GM18511 (cell line): Measurements from ENCODE around the gene CADPS.
A peak's percentile ranks its signal among the peaks of the same experiment; 100 is the strongest.
"Not testable (repeated sequence)": the region's sequence is repeated elsewhere in the genome, so short reads cannot be mapped to it uniquely, and the experiment has no call there.

Source experiments
- ATAC-seq: cut with Tn5 transposase; IDR thresholded peaks from one replicate; pipeline ENCODE4 v1.9.1; 2021; ENCODE audit warnings: mild to moderate bottlenecking, moderate library complexity; ENCODE audit not compliant: unreplicated experiment

CADPS gene

DNA sequence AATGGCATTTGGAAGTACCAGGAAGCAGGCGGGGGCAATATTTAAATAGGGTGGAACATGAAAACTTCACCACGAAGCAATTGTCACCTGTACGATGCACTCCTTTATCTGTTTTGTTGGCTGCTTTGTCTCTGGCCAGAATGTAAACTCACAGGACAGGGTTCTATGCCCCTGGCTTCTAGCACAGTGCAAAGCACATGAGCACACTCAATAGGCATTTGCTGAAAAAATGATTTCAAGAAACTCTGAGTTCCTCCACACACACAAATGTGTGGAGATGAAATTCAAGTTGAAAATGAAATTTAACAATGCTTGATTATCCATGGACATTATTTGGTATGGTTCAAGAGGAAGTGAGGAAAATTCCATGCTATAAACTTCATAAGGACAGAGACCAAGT, 272.2 kb downstream of the CADPS start:
- ATAC-seq = no peak

DNA sequence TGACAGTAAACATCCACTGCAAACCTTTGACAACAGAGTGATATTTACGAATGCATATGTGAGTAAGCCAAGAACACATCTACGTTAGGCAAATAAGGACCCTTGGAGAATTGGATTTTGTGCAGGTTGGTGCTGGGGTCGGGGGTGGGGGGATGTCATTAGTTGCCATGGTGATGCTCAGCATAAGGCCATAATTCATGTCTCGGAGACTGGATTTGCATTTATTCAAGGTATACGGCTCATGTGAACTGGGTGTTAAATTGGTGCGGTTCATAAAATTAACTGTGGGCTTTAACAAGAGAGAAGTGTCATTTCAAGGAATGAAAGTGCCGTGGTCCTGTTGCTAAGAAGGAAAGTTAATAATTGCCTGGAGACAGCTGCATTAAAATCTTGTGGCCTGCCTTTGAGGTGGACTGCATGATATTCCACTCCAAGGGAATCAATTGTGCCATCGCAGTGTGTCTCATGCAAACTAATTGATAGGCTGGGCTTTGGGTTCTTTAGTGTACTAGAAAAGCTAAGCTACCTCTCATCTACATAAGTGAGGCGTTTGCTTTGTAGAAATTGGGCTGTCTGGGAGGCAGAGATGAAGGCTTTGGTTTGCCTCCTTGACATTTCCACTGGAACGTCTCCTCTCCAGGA, 273.0 kb downstream of the CADPS start:
- ATAC-seq = no peak

DNA sequence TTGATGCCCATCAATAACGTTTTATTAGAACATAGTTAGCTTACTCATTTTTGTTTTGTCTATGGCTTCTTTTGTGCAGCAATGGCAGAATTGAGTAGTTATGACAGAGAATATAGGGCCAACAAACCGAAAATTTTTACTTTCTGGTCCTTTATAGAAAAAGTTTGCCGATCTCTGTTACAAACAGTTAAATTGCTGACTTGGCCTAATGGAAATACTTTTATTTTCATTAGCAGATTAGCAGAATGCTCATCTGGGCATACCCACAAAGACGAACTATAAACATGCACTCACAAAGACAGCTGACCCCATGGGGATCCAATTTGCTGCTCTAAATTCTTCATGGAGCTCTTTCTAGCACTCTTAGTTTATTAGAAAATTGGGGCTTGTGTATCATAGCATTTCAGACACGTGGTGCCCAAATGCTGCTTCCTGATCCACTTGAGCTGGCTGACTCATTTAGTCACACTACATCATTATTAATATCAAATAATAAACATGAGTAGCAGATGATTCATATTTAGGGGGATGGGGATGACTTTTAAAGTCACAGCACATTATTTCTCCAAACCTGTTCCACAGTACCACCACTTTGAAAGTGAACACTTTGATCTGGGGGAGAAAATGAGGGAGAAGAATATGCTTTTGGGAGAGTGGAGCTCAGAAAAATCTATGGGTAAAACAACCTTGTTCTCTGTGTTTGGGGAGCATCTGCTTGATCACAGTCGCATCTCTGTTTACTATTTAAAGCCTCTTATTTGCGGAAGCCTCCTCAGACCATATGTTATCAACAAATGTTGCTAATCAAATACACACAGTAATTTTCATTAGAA, 273.8 kb downstream of the CADPS start:
- ATAC-seq = no peak

GRCh38 chr3:62600033-62600432, 275.2 kb downstream of the CADPS start:
- no peak for ATAC-seq

- no peak for ATAC-seq
These were observed 277.7 kb downstream of the CADPS start for GRCh38 chr3:62597491-62597890.

DNA sequence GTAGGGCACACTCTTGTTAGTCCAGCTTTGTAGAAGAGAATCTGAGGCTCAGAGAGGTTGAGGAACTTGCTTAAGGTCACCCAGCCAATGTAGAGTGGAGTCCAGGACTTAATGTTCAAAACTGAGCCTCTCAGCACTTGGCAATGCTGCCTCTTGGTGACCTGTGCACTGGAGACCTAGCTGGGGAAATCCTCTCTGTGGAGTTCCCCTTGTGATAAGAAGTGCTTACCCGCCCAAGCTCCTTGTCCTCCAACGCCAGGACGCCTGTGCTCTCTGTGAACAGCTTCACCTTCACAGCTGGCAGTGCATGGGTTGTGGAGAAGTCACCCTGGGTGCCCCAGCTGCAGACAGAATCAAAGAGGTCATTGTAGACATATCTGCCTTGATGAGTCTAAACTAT, 282.8 kb downstream of the CADPS start:
- ATAC-seq = peak; percentile 59

- ATAC-seq = no peak
These were observed 286.1 kb downstream of the CADPS start for GRCh38 chr3:62589078-62589477.

GRCh38 chr3:62587579-62588031, 287.6 kb downstream of the CADPS start:
- ATAC-seq = no peak

GRCh38 chr3:62587169-62587568, 288.0 kb downstream of the CADPS start:
- no peak for ATAC-seq

DNA sequence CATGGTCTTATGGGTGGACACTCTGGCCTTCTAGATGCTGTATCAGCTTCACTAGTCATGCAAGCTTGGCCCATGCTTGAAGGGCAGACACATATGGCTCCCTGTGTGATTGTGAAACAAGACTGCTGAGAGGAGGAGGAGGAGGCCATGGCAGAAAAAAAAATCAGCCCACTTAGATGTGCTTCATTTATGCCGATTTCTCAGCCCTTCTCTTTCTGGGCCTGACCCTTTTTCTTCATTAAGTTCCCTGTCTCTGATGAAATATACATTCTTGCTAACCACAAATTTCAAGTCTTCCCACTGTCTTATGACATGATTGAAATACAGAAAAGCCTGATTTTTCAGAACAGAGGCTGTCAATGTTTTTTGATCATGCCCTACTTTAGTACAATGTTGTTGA, 288.9 kb downstream of the CADPS start:
- ATAC-seq = no peak

GRCh38 chr3:62585861-62586260, 289.4 kb downstream of the CADPS start:
- no peak for ATAC-seq

DNA sequence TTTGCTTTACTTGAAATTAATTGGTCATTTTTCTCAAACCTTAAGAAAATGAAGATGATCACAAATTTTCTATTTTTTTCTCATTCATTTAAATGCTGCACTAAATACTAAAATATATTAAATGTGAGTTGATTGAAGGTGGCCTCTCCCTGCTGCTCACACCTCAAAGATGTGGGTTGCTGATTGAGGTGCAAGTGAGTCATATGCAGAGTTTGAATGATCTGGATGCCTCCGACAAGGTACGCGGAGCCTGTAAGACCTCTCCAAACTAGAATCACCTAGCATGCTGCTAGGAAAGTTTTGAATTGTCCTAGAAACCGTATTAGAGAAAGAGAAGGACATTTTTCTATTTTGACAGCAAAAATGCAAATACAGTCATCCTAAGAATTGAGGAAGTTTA, 290.6 kb downstream of the CADPS start:
- no peak for ATAC-seq

- no peak for ATAC-seq
These were observed 292.6 kb downstream of the CADPS start for GRCh38 chr3:62582495-62583172.

- ATAC-seq = not testable (repeated sequence)
These were observed 294.7 kb downstream of the CADPS start for GRCh38 chr3:62580485-62580884.

DNA sequence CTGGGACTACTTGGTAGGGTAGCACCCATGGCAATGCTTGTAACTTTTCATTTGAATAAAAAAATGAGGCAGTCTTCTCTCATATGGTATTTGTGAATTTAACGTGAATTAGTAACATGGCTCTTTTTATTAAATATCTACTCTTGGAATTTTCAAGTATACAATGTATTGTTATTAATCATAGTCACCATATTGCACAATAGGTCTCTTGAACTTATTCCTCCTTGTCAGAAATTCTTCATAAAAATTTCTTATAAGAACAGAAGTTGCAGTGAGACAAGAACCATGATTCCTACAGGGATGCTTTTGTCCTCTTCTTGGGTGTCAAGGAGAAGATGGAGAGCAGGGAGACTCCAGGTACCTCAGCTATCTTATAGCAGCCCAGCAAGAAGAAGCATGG, 298.1 kb downstream of the CADPS start:
- no peak for ATAC-seq

GRCh38 chr3:62574266-62574898, 300.8 kb downstream of the CADPS start:
- no peak for ATAC-seq

DNA sequence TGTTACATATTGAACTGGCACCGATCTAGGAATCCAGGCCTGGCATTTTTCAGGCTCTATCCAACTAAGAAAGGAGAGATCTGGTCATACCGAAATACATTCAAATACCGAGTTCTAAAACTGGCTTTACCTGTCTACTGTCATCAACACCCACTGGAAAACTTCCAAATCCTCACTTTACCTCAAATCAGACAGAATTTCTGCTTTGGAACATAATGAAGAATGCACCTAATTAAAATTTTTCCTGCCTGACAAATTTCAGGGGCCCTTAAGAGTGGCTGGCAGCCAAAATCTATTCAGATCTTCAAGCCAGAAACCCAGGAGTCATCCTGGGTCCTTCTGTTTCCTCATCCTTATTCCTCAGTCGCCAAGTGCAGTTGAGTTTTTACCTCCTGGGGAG, 303.3 kb downstream of the CADPS start:
- ATAC-seq = no peak

GRCh38 chr3:62570888-62571287, 304.3 kb downstream of the CADPS start:
- peak; percentile 81 for ATAC-seq

DNA sequence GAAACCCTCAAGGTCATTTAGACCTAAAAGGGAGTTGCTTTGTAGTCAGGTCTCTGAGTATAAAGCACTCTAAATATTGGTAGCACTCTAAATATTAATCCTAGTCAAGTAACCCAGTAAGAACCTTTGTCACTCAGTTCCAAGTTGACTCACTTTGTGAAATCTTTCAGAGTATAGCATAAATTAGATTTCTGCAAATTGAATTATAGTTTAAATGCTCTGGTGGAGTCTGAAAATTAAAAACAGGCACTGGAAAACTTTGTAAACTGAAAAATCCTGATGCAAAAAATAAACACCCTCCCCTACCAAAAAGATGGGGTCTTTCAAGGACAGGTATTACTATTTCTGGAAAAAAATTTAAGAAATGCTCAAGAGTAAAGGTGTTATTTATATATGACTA, 305.6 kb downstream of the CADPS start:
- no peak for ATAC-seq

GRCh38 chr3:62567097-62568021, 307.9 kb downstream of the CADPS start:
- no peak for ATAC-seq
